Inflammatory macrophage treated with lipopolysaccharide for 4 hours (primary cell): ENCODE measurements around the gene TP53I3.
"Not testable (repeated sequence)": the region's sequence is repeated elsewhere in the genome, so short reads cannot be mapped to it uniquely, and the experiment has no call there.

Source experiments
- DNase-seq: peaks from one replicate; pipeline ENCODE4 v3.0.0-alpha.2; 2020

The TP53I3 gene, protein sequence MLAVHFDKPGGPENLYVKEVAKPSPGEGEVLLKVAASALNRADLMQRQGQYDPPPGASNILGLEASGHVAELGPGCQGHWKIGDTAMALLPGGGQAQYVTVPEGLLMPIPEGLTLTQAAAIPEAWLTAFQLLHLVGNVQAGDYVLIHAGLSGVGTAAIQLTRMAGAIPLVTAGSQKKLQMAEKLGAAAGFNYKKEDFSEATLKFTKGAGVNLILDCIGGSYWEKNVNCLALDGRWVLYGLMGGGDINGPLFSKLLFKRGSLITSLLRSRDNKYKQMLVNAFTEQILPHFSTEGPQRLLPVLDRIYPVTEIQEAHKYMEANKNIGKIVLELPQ

GRCh38 chr2:24084386-24085199, at the start of gene TP53I3:
TSS of gene TP53I3 (minus strand) at chr2:24084834. CDS start at chr2:24084326, 508 bp downstream.
- peak; percentile 88 for DNase-seq

- DNase-seq, result no peak
These were observed 47.9 kb upstream of the TP53I3 start for GRCh38 chr2:24132543-24132942.

- no peak for DNase-seq
These were observed 41.3 kb upstream of the TP53I3 start for GRCh38 chr2:24125956-24126355.

GRCh38 chr2:24123922-24124580, 39.4 kb upstream of the TP53I3 start:
- DNase-seq, result no peak

- DNase-seq, result peak; percentile 89
These were observed 38.7 kb upstream of the TP53I3 start, which contains the start of the genes FAM228B and PFN4 for GRCh38 chr2:24123195-24123921. TSS of gene FAM228B (plus strand) at chr2:24123469. CDS start at chr2:24124362, 893 bp downstream. TSS of gene PFN4 (minus strand) at chr2:24123334. CDS start at chr2:24122535, 799 bp downstream.

- DNase-seq, result no peak
These were observed 37.9 kb upstream of the TP53I3 start for GRCh38 chr2:24122366-24123194.

GRCh38 chr2:24121469-24121868, 36.8 kb upstream of the TP53I3 start:
- no peak for DNase-seq

- no peak for DNase-seq
These were observed 36.4 kb upstream of the TP53I3 start for GRCh38 chr2:24121066-24121465.

GRCh38 chr2:24117902-24118301, 33.3 kb upstream of the TP53I3 start:
- DNase-seq, result no peak

DNA sequence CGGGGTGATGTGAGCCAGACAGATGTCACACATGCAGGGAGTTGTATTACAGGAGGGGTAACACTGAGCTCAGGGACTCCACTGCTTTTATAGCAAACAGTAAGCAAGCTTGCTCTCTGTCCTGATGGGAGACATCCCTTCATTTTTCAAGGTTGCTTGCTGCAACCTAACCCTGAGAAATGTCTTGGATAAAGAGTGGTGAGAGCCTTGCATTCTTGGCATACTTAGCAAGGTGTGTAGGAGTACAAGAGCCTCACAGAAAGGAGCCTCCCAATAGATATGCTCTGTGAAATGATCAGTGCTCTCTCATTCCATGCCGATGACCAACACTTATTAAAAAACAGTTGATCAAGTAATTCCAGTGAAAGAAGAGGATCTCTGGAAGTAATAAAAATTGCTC, 30.4 kb upstream of the TP53I3 start:
- DNase-seq, result no peak

- DNase-seq, result no peak
These were observed 26.8 kb upstream of the TP53I3 start for GRCh38 chr2:24111407-24111901.

- no peak for DNase-seq
These were observed 26.1 kb upstream of the TP53I3 start for GRCh38 chr2:24110660-24111303.

GRCh38 chr2:24109431-24109830, 24.8 kb upstream of the TP53I3 start:
- not testable (repeated sequence) for DNase-seq

DNA sequence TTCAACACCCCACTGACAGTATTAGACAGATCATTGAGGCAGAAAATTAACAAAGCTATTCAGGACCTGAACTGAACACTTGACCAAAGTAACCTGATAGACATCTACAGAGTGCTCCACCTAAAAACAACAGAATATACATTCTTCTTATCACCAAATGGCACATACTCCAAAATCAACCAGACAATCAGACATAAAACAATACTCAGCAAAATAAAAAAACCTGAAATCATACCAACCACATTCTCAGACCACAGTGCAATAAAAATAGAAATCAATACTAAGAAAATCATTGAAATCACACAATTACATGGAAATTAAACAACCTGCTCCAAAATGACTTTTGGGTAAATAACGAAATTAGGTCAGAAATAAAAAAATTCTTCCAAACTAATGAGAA, 22.7 kb upstream of the TP53I3 start:
- DNase-seq, result no peak

- DNase-seq, result no peak
These were observed 22.2 kb upstream of the TP53I3 start for GRCh38 chr2:24106786-24107185.

DNA sequence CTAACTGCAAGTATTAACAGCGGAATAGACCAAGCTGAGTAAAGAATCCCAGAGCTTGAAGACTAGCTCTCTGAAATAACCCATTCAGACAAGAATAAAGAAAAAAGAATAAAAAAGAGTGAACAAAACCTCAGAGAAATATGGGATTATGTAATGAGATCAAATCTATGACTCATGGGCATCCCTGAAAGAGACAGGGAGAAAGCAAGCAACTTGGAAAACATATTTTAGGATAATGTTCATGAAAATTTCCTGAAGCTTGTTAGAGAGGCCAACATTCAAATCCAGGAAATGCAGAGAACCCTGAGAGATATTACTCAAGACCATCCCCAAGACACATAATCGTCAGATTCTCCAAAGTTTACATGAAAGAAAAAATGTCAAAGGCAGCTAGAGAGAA, 21.2 kb upstream of the TP53I3 start:
- no peak for DNase-seq

GRCh38 chr2:24104906-24105305, 20.3 kb upstream of the TP53I3 start:
- no peak for DNase-seq

- no peak for DNase-seq
These were observed 19.5 kb upstream of the TP53I3 start for GRCh38 chr2:24104110-24104650.

DNA sequence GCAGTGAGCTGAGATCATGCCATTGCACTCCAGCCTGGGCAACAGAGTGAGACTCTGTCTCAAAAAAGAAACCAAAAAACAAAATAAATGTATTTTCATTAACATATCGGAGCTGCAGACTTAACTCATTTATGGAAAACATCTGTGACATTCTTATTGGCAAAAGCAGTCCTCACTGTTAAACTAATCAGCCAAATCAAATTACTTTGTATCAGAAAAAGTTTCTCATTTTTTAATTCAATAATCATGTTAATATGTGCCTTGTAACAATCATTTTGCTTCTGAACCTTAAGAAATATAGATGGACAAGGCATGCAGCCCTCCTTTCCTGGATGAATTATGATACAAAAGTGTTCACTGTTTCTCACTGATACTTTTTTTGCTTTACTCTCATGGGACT, 18.0 kb upstream of the TP53I3 start:
- no peak for DNase-seq

DNA sequence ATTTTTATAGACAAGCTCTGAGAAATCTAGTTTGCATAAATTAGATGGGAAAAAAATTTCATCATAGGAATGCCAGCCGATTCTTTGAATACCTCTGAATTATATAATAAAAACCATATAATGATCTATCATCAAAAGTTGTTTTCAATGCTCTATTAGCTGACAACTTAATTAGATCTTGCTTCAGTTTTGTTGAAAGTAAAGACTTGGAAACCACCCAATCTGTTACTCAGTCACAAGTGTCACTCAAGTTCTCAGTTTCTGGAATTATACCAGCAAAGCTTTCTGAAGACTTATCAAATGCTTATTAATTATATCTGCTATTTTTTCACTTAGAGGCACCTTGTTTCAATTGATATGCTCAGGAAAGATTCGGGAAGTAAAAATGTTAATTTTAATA, 17.4 kb upstream of the TP53I3 start:
- no peak for DNase-seq

GRCh38 chr2:24100732-24101131, 16.1 kb upstream of the TP53I3 start:
- DNase-seq, result not testable (repeated sequence)
